ENCODE measurements around the gene VCP.
"Not testable (repeated sequence)": the region's sequence is repeated elsewhere in the genome, so short reads cannot be mapped to it uniquely, and the experiment has no call there.

The VCP gene

DNA sequence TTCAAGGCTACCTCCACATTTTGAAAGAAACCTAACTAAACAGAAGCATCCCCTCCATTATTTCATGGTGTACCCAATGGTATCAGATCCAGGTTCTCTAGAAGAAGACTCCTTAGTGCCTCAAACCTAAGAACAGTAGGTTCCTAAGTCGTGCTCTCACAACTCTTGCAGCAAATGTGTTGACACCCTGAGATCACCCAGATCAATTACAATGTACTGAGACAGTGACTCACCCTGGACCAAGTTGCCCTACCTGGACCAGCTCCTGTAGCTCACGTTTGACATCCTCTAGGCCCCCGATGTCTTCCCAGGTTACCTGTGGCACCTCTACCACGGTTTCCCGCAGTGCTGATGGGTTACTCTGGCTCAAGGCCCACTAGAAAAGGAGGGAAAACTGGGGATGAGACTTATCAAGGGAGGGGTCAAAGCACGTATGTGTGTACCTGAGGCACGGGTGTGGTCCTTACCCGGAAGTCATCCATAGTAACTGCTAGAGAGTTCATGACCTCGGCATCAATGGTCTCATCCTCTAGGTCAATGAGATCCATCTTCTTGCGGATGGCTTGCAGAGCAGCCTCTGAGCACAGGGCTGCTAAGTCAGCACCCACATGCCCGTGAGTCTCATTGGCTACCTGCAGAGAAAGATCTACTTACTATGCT, 11.7 kb downstream of the VCP start:
- DNase-seq (ENCODE audit: low read depth): no peak

DNA sequence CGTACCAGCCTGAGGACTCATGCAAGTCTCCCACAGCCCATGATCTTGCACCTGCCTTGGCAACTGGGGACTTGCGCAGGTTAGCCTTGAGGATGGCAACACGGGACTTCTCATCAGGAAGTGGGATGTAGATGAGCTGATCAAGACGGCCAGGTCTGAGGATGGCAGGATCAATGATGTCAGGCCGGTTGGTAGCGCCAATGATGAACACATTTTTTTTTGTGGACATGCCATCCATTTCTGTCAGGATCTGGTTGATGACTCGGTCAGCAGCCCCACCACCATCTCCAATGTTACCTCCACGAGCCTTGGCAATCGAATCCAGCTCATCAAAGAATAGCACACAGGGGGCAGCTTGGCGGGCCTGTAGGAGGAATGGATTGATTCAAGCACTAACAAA, 13.0 kb downstream of the VCP start:
- DNase-seq (ENCODE audit: low read depth): no peak

DNA sequence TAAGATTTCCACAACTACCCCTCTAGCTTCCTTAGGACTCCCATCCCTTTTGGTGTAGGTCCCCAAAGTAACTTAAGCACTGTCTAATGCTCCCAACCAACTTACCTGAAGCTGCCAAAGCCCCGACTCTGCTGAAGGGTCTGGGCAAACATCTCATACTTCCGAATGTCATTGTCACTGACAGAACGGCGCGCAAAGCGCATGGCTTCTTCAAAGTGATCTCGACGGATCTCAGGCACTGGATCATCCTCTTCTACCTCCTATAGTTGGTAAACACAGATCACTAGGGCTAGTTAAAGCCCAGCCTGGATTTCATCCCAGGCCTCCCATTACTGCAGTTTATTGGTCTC, 15.2 kb downstream of the VCP start:
- DNase-seq (ENCODE audit: low read depth): no peak

DNA sequence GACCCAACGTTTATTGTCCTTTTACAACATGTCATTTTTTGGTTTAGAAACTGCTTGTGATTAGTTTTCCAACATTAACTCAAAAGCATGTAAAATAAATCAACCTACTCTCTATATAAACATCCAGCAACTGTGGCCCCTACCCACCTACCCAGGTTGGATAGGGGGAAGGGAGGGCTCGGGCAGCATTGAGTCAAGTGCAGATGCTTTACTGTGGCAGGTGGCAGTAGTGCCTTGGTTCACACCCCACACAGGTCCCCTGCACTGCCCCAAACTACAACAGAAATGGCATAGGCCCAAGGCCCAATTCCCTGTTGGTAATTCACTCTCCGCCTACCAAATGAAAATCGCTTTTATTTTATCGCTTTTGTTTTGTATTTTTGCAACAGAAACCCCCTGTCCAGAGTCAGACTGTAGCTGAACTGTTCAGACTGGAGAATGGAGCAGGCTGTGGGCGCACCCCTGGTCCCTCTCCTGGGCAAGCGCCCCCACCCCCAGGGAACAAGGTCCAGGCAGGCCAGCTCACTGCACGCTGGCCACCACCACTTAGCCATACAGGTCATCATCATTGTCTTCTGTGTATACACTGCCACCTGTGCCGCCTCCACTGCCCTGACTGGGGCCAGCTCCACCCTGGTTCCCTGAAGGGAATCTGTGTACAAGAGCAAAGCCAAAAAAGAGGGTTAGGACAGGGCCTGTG, 15.7 kb downstream of the VCP start:
- no peak for DNase-seq (ENCODE audit: low read depth)

DNA sequence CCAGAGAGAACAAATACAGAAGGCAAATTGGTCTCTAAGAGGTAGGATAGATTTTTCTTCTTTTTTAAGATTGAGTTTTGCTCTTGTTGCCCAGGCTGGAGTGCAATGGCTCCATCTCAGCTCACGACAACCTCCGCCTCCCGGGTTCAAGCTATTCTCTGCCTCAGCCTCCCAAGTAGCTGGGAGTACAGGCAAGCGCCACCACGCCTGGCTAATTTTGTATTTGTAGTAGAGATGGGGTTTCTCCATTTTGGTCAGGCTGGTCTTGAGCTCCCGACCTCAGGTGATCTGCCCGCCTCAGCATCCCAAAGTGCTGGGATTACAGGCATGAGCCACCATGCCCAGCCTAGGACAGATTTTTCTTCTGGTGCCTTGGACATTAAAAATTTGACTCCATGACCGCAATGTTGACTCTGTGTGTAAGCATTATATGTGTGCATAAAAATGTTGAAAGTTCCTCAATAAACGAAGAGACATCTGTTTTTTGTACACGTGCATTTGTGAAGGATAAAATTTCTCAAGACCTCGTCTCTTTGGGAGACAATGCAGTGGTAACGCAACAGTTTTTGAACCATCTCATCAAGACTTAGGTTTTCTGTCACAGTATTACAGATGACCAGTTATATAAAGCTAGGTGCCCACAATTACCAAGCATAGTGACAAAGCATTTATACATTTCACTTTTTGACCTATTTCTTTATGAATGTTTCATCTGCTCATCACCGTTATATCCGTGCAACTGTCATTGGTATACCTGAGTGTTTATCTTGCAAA, 17.4 kb downstream of the VCP start:
- no peak for DNase-seq (ENCODE audit: low read depth)

DNA sequence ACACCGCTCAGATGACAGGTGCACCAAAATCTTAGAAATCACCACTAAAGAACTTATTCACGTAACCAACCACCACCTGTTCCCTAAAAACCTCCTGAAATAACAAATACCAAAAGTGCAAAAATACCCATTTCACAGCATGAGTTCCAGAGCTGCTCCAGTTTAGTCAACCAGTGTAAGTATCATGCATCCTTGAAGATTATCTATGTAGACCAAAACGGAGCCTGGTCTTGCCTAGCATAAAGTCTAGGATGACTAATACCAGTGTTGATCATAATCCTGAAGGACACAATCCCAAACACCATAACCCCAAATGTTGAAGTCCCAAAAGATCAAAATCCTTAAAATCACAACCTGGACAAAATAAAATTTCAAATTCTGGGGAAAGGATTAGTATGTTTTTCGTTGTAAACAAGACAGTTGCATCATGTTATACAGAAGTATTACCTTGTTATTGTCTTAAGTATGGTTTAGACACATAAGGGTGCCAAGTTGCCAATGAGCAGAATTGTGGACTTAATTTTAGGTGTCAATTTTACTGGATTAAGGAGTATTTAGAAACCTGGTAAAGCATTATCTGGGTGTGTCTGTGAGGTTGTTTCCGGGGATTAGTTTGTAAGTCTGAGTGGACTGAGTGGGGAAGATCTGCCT, 18.1 kb downstream of the VCP start:
- no peak for DNase-seq (ENCODE audit: low read depth)

DNA sequence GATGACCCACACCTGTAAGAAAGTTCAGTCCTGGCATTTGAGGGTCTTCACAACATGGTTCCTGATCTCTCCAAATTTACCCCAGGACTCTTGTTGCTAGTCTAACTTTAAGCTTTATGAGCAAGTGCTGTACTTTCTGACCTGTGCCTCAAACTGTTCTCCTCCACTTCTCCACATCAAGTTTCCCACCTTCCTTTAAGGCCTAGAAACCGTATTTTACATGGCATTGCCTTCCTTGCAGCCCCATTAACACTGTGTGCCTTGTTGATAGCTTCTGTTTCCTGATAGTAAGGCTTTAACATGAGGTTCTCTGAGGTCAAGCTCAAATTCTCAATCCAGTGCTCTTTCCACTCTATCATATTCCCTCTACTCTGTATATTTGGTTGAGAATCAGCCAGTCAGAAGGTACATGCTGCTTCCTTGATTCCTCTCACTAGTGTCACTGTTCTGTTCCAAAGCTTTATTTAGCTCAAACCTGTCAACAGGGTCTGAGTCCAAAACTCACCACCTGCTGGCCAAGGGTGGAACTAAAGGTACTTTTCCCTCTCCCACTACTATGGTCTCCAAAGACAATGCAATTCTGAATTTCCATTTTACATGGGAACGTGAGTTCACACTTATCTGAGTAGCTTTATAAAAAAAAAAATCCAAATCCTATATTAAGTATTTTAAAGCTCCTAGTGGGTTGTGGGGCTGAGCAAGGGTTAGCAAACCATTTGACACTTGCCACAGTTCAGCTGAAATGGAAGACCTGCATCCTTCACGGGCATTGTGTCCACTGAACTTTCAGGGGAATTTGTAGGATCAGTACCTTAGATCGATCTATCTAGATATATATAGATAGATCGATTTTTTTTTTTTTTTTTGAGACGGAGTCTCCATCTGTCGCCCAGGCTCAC, 21.1 kb downstream of the VCP start:
- peak; percentile 10 for DNase-seq (ENCODE audit: low read depth)

DNA sequence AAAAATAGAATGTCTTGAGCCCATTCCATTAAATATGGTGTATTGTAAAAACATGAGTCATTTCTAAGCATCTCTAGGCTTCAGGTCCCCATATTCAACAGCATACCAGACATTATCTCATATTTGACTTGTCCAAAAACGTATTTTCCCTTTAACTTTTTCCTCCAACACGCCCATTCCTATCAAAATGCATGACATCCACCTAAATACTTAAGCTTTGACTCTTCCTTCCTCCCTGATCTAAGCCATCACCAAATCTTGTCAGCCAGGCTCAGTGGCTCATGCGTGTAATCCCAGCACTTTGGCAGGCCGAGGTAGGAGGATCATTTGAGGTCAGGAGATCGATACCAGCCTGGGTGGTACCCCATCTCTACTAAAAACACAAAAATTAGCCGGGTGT, 23.9 kb downstream of the VCP start:
- DNase-seq (ENCODE audit: low read depth): no peak

DNA sequence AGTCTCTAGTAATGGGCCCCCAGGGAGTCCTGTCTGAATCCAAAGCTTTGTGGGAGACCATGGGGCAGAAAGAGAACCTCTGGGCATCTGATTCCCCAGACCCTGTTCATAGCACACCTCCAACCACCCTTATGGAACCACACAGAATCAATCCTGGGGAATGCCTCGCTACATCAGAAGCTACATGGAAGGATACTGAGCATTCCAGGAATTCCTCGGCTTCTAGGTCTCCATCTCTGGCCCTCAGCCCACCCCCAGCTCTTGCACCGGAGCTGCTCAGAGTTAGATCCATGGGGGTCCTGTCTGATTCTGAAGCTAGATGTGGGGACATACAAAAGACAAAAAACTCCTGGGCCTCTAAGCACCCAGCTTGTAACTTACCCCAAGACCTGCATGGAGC, 28.4 kb downstream of the VCP start:
- no peak for DNase-seq (ENCODE audit: low read depth)

DNA sequence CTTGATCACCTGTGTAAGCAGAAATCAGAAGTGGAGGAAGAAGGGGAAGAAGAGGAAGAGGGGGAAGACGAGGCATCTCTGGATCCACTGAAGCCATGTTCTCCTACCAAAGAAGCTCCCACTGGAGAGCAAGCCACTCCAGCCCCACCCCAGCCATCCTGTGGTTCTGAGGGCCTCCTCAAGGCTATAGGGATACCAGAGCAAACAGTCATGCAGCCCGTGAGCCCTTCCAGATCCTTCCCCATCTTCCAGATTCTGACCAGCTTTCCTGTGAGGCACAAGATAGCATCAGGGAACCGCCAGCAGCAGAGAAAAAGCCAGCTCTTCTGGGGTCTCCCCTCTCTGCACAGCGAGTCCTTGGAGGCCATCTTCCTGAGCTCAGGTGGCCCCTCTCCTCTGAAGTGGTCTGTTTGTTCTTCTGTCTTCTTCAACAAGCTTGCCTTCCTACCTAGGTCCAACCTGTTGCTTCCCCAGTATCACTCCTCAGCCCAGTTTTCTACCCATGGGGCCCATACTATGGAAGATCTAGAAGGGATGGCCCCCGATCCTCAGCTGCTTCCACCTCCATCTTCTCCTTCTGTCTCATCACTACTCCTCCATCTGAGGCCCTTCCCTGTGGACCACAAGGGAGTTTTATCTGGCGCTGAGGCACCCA, 29.4 kb downstream of the VCP start:
- DNase-seq (ENCODE audit: low read depth): no peak

DNA sequence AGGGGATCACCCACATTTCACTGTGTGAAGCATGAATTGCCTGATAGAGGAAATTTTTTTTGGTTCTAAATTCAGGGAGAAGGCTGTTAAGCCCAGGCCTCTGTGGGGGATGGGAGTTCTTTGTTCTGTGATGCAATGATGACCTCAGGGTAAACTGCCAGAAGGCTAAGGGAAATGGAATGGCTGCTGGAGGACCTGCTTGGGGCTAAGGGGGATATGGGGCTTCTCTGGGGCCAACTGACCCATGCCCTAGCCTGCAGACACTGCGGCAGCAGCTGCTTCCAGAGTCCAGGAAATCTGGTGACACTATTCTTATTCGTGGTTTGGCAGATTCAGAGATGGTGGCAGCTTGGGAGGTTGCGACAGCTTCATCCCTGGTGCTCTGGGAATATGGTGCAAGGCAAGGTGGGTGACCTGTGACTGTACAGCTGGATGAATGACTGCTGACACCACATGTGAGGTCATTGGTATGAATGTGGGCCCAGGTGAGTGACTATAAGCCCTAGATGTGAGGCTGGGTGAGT, 30.3 kb downstream of the VCP start:
- DNase-seq (ENCODE audit: low read depth): no peak

DNA sequence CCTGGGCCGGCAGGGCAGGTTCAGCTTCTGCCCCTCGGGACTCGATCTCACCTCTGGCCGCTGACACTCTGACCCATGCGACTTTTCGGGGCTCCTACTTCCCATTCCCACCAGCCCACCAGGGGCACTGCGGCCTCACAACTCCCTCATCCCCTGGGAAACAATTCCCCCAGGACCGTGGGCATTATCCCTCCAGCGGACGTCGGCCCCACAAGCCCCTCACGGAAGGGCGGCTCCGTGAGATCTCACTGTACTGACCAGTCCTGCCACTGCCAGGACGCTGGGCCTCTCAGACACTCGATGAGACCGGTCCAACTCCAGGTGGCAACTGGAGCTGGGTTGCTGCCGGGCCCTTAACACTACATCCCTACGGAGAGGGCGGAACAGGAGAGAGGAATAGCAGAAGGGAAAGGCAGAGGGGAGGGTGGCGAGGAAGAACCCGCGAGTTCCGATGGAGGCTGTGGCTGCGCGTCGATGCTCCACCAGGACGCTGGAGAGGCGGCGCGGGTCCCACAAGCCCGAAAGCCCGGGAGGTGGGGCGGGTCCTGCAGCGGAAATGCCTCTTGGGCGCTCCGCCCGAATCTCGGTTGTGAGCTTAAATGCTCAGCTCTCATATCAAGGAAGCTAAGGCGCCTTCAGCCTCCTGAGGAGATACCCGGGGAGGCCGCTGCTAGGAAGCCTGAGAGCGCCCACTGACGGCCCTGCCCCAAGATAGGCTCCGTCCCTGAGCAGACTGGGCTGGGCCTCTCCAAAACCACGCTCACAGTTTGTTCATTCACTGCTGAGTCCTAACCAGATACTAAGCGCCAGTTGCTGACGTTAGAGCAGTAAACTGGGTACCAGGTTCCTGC, 36.3 kb downstream of the VCP start:
- peak; percentile 10 for DNase-seq (ENCODE audit: low read depth)

DNA sequence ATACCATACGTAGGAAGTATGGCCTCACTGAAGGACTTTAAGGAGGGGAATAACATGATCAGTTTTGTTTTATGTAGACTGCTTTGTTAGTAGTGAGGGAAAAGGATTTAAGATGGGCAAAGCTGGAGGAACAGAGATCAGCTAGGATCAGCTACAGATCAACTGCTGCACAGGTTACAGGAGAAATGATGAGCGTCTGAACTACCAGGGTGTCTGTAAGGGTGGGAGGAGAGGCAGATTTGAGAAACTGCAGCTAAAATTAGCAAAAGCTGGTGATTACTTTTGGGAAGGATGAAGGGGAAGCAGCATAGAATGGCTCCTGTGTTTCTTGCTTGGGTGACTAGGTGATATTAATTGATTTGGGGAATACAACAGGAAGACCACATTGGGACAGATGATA, 39.3 kb downstream of the VCP start:
- no peak for DNase-seq (ENCODE audit: low read depth)

DNA sequence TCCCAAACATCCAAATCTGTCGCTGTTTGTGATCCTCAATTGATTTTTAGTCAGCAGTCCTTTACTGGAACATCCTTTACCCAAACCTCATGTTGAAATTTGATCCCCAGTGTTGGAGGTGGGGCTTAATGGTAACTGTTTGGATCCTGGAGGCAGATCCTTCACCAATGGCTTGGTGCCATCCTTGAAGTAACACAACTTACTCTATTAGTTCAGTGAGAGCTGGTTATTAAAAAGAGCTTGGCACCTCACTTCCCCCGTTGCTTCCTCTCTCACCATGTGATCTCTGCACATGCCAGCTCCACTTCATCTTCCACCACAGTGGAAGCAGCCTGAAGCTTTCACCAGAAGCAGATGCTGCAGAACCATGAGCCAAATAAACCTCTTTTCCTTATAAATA, 42.6 kb downstream of the VCP start:
- no peak for DNase-seq (ENCODE audit: low read depth)

DNA sequence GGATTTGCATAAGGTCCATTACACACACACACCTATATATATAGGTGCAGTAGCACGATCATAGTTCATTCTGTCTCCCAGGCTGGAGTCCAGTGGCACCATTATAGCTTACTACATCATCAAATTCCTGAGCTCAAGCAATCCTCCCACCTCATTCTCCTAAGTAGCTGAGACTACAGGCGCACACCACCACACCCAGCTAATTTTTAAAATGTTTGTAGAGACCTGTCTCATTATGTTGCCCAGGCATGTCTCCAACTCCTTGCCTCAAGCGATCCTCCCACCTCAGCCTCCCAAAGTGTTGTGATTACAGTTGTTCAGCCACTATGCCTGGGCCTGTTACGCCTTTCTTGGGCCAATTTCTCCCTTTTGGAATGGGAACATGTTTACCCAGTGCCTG, 43.2 kb downstream of the VCP start:
- DNase-seq (ENCODE audit: low read depth): no peak

DNA sequence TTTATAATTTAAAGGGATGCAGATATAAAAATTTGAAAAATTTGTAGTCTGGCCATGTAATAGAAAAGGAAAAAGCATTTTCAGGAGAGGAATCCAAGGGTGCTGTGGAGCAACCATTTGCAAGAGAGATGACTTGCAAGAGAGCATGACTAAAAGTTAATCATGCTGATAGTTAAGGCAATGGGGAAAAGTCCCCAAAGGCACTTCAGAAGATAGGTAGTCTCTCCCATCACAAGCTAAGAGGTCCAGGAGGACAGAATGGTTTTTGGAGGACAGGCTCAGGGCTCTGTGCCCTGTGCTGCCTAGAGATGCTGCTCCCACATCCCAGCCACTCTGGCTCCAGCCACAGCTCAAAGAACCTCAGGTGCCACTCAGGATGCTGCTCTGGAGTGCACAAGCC, 44.1 kb downstream of the VCP start:
- no peak for DNase-seq (ENCODE audit: low read depth)

DNA sequence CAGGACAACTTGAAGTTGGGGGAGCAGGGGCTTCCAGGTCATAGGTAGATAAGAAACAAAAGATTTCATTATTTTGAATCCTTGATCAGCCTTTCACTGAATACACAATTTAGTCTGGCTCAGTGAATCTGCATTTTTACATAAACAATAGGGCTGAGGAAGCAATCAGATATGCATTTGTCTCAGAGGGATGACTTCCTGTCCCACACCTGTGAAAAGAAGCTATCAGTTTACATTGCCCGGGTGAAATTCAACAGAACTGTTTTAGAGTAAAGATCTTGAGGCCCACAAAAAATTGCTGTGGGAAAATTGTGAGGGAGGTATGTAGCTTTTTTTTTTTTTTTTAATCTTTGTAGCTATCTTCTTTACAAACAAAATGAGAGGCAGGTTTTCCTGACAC, 44.6 kb downstream of the VCP start:
- no peak for DNase-seq (ENCODE audit: low read depth)

DNA sequence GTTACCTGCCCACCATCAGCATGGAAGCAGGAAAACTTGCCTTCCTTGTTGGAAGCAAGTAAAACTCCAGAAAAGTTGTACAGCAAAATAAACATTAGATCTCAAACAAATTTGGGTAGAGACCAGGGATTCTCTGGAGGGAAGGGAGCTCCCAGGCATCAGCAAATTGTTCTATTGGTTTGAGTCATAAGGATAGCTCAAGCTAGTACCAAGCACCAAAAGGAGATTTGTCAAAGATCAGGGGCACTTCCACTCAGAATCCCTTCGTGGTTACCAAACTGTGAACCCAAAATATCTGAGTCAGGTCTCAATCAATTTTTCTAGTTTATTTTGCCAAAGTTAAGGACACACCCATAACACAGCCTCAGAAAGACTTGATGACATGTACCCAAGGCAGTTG, 45.1 kb downstream of the VCP start:
- DNase-seq (ENCODE audit: low read depth): no peak

DNA sequence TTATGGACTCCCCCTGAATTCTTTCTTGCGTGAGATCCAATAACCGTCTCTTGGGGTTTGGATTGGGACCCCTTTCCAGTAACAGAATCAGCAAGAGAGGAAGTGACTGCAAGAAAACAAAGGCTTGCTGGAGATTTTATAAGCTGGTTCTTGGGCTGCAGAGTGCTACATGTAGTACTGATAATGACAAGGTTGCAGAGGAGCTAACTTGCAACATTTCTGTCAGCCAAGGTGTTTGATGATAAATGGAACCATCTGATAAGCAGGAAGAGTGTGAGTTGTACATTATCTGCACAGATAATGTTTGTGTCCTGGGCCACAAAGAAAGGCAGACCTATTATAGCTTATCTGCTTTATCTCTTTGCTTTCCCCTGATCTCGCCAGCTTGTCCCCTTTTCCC, 45.8 kb downstream of the VCP start:
- DNase-seq (ENCODE audit: low read depth): no peak

DNA sequence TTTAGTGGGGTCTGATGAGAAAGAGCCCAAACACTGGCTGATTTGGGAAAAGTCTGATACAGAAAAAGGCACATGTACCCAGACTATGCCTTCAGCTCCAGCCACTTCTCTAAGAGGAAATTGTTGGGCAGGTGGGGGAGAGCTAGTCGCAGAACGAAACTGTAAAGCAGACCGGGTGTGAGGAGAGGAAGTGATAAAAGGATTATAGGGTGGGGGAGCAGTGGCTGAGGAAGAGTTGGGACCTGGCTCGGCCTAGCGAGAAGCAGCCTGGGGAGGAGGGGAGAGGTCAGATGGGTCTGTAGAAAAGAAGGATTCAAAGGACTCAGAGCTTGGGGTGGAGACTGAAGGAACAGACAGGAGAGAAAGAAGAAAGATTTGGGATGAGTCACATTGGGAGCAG, 49.0 kb downstream of the VCP start:
- DNase-seq (ENCODE audit: low read depth): not testable (repeated sequence)
